ENCODE measurements around the gene TMEM272. TPM values are rescaled to one million over a fixed set of nuclear protein-coding genes. Genes with fewer than 3 reads are reported as not detected.

TMEM272 gene
- total RNA-seq, 1 experiment from 2014 or later: not detected

DNA sequence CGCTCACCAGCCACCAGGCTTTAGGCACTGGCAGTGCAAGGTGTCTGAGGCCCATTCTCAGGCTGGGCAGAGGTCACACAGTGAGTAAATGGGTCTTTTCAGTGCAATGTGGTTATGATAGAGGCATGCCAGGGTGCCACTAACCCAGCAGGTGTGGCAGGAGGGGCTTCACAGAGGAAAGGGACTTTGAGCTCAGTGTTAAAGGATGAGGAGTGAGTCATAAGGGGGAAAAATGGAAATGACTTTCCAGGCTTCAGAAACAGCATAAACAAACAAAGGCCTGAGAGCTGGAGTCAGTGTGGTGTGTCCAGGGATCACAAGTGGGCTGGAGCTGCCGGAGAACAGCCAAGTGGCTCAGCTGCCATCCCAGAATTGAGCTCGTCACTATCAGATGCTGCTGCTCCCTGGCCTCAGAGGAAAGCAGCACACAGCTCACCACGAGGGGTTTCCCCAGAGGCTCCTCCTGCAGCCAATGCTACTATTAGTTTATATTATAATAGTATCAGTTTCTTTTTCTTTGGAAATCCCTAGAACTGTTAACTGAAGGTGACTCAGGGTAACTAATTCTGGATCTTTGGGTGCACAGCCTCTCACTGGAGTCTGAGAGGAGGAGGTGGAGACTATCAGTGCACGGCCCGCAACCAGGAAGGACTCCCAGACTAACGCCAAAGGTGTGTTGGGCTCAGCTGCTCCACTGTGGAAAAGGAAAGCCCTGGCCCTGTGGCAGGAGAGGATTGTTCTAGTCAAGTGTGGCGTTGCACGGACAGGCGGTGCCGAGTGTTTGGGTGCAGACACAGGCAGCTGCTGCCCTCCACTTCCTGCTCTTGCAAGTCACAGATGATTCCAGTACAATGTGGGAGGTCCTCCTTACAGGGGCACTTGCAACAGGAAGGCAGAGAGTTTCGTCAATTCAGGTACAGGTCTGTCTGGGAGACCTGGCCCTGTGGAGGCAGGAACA lies 80.5 kb downstream of the TMEM272 start:
- Mint-ChIP-seq H3K9me3 (ENCODE audit: low read depth, unreplicated experiment) (no peaks in the 10 kb centered on the region), H3K36me3 (ENCODE audit: insufficient read depth, unreplicated experiment) (no peaks in the 10 kb centered on the region), H3K4me1 (ENCODE audit: low read depth, unreplicated experiment) (peaks cover 20% of the 10 kb centered on the region), H3K4me3 (ENCODE audit: low read depth, unreplicated experiment) (peak overlapping the region; percentile 29), H3K27me3 (ENCODE audit: unreplicated experiment) (no peaks in the 10 kb centered on the region), H3K27ac (ENCODE audit: unreplicated experiment) (peak overlapping the region; percentile 66)
- CTCF ChIA-PET: interaction anchor here (0.6 to 1.6 kb wide), 3 partner anchors 33 to 311 kb away, joined by 3 to 10 read pairs (median 6); partner anchors contain the start of gene INTS6
- BruUV-seq (replicated peaks): no TSS peak
- intact Hi-C loops (cut with micrococcal nuclease; ENCODE audit: unreplicated experiment): loop anchor here (2.0 kb wide), 1 partner anchor 36 kb away; no protein-coding TSS in a partner anchor
- peak; percentile 40 for DNase-seq
- TF ChIP-seq, protein P1, sequence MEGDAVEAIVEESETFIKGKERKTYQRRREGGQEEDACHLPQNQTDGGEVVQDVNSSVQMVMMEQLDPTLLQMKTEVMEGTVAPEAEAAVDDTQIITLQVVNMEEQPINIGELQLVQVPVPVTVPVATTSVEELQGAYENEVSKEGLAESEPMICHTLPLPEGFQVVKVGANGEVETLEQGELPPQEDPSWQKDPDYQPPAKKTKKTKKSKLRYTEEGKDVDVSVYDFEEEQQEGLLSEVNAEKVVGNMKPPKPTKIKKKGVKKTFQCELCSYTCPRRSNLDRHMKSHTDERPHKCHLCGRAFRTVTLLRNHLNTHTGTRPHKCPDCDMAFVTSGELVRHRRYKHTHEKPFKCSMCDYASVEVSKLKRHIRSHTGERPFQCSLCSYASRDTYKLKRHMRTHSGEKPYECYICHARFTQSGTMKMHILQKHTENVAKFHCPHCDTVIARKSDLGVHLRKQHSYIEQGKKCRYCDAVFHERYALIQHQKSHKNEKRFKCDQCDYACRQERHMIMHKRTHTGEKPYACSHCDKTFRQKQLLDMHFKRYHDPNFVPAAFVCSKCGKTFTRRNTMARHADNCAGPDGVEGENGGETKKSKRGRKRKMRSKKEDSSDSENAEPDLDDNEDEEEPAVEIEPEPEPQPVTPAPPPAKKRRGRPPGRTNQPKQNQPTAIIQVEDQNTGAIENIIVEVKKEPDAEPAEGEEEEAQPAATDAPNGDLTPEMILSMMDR (IDR thresholded peaks at IDR 0.05; ENCODE audit: unreplicated experiment): no peak

DNA sequence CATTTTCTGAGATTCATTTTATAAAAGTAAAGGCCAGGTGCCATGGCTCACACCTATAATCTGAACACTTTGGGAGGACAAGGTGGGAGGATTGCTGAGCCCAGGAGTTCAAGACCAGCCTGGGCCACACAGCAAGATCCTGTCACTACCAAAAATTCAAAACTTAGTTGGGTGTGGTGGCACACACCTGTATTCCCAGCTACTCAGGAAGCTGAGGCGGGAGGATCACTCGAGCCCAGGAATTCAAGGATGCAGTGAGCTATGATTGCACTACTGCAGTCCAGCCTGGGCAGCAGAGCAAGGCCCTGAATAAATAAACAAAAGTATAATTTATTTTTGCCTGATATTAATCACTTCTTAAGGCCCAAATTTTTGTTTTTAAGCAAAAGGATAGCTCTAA lies 81.5 kb downstream of the TMEM272 start:
- TF ChIP-seq, protein P1 (IDR thresholded peaks at IDR 0.05; ENCODE audit: unreplicated experiment): no peak
- H3K4me1 Mint-ChIP-seq (ENCODE audit: low read depth, unreplicated experiment): peaks cover 20% of the 10 kb centered on the region
- no peak overlapping the region for H3K4me3 Mint-ChIP-seq (ENCODE audit: low read depth, unreplicated experiment)
- no peak for DNase-seq
- no TSS peak for BruUV-seq (replicated peaks)
- no peaks in the 10 kb centered on the region for H3K9me3 Mint-ChIP-seq (ENCODE audit: low read depth, unreplicated experiment)
- intact Hi-C loops (cut with micrococcal nuclease; ENCODE audit: unreplicated experiment): no loop called here
- H3K27me3 Mint-ChIP-seq (ENCODE audit: unreplicated experiment): no peaks in the 10 kb centered on the region
- CTCF ChIA-PET: interaction anchor here (1.0 to 1.6 kb wide), 2 partner anchors 34 to 310 kb away, joined by 6 to 10 read pairs; partner anchors contain the start of gene INTS6
- H3K27ac Mint-ChIP-seq (ENCODE audit: unreplicated experiment): no peak overlapping the region
- no peaks in the 10 kb centered on the region for H3K36me3 Mint-ChIP-seq (ENCODE audit: insufficient read depth, unreplicated experiment)

Other genes starting within 250 kb of the TMEM272 start
- gene DHRS12, start 41.0 kb downstream of the TMEM272 start, total RNA-seq (2022): 8.1 and 8.4 TPM in 2 replicates
- not detected in 2 replicates for gene CCDC70, start 16.8 kb upstream of the TMEM272 start, total RNA-seq (2022)
- gene ATP7B, start 166.3 kb upstream of the TMEM272 start, total RNA-seq (2022): 5.6 and 6.8 TPM in 2 replicates
- 25.7 and 34.3 TPM in 2 replicates for gene ALG11, start 167.2 kb upstream of the TMEM272 start, total RNA-seq (2022)
- 12.4 and 13.6 TPM in 2 replicates for gene UTP14C, start 179.5 kb upstream of the TMEM272 start, total RNA-seq (2022)